Measurements from ENCODE around the gene PELI2. TPM values are rescaled to one million over a fixed set of nuclear protein-coding genes. Genes with fewer than 3 reads are reported as not detected.

PELI2 gene
- total and polyA plus RNA-seq, 11 donors, result 0.80 to 5.2 (median 3.3) TPM

- Histone ChIP-seq H3K27me3 (peaks cover 0 to 12% (median 0%) of the 10 kb centered on the region in 9 donors), H3K9me3 (no peaks in the 10 kb centered on the region), H3K27ac (no peak overlapping the region), H3K4me3 (no peak overlapping the region), H3K36me3 (no peaks in the 10 kb centered on the region), H3K4me1 (peaks cover 0 to 13% (median 0%) of the 10 kb centered on the region in 12 donors)
- TF ChIP-seq POLR2A (IDR thresholded peaks at IDR 0.05) (no peak), CTCF (IDR thresholded peaks at IDR 0.05) (no peak)
- 57 to 73% (median 59%) methylated on average over 7 of the region's 7 CpGs for WGBS, 4 donors
- intact Hi-C loops (cut with DNase I), result no loop called here
- no peak for ATAC-seq
- DNase-seq, result no peak
These were observed 19.0 kb upstream of the PELI2 start for GRCh38 chr14:56099081-56099797.

- Histone ChIP-seq H3K9me3 (no peaks in the 10 kb centered on the region), H3K4me1 (peaks cover 0 to 13% (median 0%) of the 10 kb centered on the region in 12 donors), H3K36me3 (no peaks in the 10 kb centered on the region), H3K27me3 (peaks cover 0 to 10% (median 0%) of the 10 kb centered on the region in 9 donors), H3K27ac (no peak overlapping the region), H3K4me3 (no peak overlapping the region)
- 54 to 81% (median 63%) methylated on average over 3 of the region's 3 CpGs for WGBS, 4 donors
- no peak for TF ChIP-seq CTCF (IDR thresholded peaks at IDR 0.05)
- TF ChIP-seq POLR2A (IDR thresholded peaks at IDR 0.05), result no peak
- DNase-seq (no peak), ATAC-seq (no peak)
- intact Hi-C loops (cut with DNase I), result no loop called here
These were observed 17.7 kb upstream of the PELI2 start for GRCh38 chr14:56100556-56100955.

- no peak overlapping the region for H3K4me3 ChIP-seq
- intact Hi-C loops (cut with DNase I), result no loop called here
- H3K27me3 ChIP-seq, result no peaks in the 10 kb centered on the region
- no peak for TF ChIP-seq CTCF (IDR thresholded peaks at IDR 0.05)
- no peak for TF ChIP-seq POLR2A (IDR thresholded peaks at IDR 0.05)
- ATAC-seq (no peak), DNase-seq (no peak)
- H3K27ac ChIP-seq, result no peak overlapping the region
- 65 to 79% (median 73%) methylated on average over 3 of the region's 3 CpGs for WGBS, 4 donors
- H3K9me3 ChIP-seq, result no peaks in the 10 kb centered on the region
- H3K4me1 ChIP-seq, result peaks cover 0 to 13% (median 0%) of the 10 kb centered on the region in 12 donors
- H3K36me3 ChIP-seq, result no peaks in the 10 kb centered on the region
These were observed 15.3 kb upstream of the PELI2 start for GRCh38 chr14:56102941-56103340.

- DNase-seq (no peak), ATAC-seq (no peak)
- intact Hi-C loops (cut with DNase I), result no loop called here
- Histone ChIP-seq H3K27ac (no peak overlapping the region), H3K27me3 (no peaks in the 10 kb centered on the region), H3K4me3 (no peak overlapping the region), H3K9me3 (no peaks in the 10 kb centered on the region), H3K4me1 (no peaks in the 10 kb centered on the region), H3K36me3 (no peaks in the 10 kb centered on the region)
- WGBS, 4 donors, result 71 to 83% (median 72%) methylated on average over 5 of the region's 5 CpGs
- TF ChIP-seq POLR2A (IDR thresholded peaks at IDR 0.05) (no peak), CTCF (IDR thresholded peaks at IDR 0.05) (no peak)
These were observed 10.6 kb upstream of the PELI2 start for GRCh38 chr14:56107615-56108014.
